Left forelimb (tissue), 1 donor: ENCODE results near the gene VCP.

Source experiments
- DNase-seq: peaks from one replicate; pipeline ENCODE4 v3.0.0-alpha.2; 2018; ENCODE audit warnings: low spot score

Gene VCP

GRCh38 chr9:35014517-35014916 lies 57.9 kb downstream of the VCP start:
- no peak for DNase-seq

DNA sequence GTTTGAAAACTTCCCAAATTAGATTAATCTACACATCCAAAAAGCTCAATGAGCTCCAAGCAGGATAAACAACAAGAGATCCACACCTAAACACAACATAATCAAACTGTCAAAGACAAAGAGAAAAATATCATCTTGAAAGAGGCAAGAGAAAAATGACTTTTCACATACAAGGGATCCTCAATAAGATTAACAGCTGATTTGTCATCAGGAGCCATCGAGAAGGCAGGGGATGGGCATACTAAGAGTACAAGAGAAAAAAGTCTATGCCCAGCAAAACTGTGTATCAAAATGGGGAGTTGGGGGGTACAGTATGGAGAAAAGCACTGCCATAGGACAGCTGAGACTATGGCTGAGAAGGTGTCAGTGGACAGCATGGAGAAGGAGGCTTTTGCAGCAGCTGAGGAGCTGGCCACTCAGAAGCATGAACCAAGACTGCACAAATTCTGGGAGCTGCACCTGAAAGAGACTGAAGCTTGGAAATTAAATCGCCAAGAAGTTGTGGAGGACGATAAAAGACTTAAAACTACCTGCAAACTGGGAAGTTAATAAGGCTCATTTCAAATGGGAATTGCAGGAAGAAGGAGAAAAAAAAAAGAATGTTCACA lies 62.0 kb downstream of the VCP start:
- no peak for DNase-seq
